ENCODE data around the gene CTU1. TPM values are rescaled to one million over a fixed set of nuclear protein-coding genes. Genes with fewer than 3 reads are reported as not detected.

The CTU1 gene
- total and polyA plus RNA-seq, 2 experiments from 2014 or later = 9.4 to 13.5 TPM

DNA sequence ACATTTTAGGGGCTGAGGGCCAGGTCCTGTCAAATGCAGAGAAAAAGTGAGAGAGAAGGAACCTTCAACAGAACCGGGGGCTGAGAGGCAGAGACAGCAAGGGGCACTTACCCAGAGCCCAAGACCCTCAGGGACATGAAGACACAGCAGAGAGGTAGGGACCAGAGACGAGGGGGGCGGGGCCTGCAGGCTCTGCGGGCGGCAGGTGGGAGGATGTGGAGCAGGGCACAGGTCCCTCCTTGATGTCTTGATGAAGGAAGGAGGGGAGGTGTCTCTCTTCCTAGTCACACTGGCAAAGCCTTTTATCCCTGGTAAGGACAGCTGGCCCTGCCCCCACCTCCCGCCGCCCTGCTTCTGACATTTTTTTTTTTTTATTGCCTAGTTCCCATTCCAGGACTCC, 25.6 kb downstream of the CTU1 start, which contains the start of gene KLK14:
TSS of gene KLK14 (minus strand) at position 277 of the 400 bp plus-strand sequence. CDS start at position 4, 273 bp downstream.
- no peaks in the 10 kb centered on the region for H3K4me1 ChIP-seq (ENCODE audit: low read depth)
- no peak within 1 kb of the TSS for H3K4me3 ChIP-seq
- H3K9me3 ChIP-seq (ENCODE audit: low read depth) = no peaks in the 10 kb centered on the region
- no peaks in the 10 kb centered on the region for H3K36me3 ChIP-seq
- TF ChIP-seq, protein P1, sequence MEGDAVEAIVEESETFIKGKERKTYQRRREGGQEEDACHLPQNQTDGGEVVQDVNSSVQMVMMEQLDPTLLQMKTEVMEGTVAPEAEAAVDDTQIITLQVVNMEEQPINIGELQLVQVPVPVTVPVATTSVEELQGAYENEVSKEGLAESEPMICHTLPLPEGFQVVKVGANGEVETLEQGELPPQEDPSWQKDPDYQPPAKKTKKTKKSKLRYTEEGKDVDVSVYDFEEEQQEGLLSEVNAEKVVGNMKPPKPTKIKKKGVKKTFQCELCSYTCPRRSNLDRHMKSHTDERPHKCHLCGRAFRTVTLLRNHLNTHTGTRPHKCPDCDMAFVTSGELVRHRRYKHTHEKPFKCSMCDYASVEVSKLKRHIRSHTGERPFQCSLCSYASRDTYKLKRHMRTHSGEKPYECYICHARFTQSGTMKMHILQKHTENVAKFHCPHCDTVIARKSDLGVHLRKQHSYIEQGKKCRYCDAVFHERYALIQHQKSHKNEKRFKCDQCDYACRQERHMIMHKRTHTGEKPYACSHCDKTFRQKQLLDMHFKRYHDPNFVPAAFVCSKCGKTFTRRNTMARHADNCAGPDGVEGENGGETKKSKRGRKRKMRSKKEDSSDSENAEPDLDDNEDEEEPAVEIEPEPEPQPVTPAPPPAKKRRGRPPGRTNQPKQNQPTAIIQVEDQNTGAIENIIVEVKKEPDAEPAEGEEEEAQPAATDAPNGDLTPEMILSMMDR (IDR thresholded peaks at IDR 0.05; ENCODE audit: low read depth, low read length) = no peak
- H3K27ac ChIP-seq = no peak within 1 kb of the TSS
- DNase-seq (ENCODE audit: low read depth in 1 of 2, low spot score in 1 of 2) = no peak
- peaks cover 4% of the 10 kb centered on the region for H3K27me3 ChIP-seq

DNA sequence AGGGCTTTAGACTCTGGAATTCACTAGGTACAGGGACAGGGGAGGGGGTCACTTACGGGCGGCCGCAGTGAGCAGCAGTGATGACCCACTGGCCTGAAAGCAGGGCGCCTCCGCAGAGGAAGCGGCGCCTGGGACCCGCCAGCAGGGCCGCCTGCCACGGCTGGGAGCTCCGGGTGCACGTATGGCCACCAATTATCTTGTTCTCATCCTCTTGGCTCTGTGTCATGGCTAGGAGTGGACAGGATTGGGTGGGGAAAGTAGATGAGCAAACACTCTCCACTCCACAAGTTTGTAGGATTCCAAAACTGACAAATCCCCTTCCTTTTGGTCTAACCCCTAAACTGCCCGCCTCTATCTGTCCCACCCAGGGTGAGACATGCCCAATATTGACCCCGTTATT, 26.7 kb downstream of the CTU1 start:
- no peaks in the 10 kb centered on the region for H3K4me1 ChIP-seq (ENCODE audit: low read depth)
- no peaks in the 10 kb centered on the region for H3K36me3 ChIP-seq
- H3K27me3 ChIP-seq = peaks cover 4% of the 10 kb centered on the region
- no peaks in the 10 kb centered on the region for H3K9me3 ChIP-seq (ENCODE audit: low read depth)
- no peak overlapping the region for H3K27ac ChIP-seq
- TF ChIP-seq, protein P1 (IDR thresholded peaks at IDR 0.05; ENCODE audit: low read depth, low read length) = no peak
- DNase-seq (ENCODE audit: low read depth in 1 of 2, low spot score in 1 of 2) = no peak
- no peak overlapping the region for H3K4me3 ChIP-seq

DNA sequence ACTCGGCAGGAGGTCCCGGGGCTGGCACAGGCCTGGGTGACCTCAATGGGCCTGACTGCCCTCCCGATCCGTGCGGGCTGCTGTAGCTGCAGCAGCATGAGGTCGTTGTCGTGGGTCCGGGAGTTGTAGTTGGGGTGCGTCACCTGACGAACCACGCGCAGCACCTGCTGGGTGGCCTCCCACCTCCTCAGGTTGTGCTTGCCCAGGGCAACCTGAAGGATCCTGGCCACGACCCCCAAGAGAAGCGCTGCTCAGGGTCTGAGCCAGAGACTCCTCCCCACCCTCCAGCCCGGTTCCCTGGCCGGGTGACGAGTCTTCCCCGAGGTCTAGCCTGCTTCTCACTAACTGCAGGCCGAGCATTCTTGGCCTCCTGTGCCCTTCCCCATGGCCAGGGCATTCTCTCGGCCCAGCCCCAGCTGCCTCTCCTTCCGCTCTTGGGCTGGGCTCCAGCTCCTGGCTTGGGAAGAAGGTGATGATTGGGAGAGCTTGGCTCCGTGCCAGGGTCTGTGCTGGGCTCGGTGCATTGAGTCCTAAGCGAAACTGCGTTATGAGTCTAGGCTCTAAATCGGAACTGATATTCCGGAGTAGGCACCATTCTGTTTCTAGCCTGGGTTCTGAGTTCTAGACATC, 28.6 kb downstream of the CTU1 start:
- no peaks in the 10 kb centered on the region for H3K4me1 ChIP-seq (ENCODE audit: low read depth)
- H3K9me3 ChIP-seq (ENCODE audit: low read depth) = no peaks in the 10 kb centered on the region
- peaks cover 4% of the 10 kb centered on the region for H3K27me3 ChIP-seq
- H3K36me3 ChIP-seq = no peaks in the 10 kb centered on the region
- H3K4me3 ChIP-seq = no peak overlapping the region
- peak; percentile 53 to 83 for DNase-seq (ENCODE audit: low read depth in 1 of 2, low spot score in 1 of 2)
- no peak overlapping the region for H3K27ac ChIP-seq
- TF ChIP-seq, protein P1 (IDR thresholded peaks at IDR 0.05; ENCODE audit: low read depth, low read length) = no peak

DNA sequence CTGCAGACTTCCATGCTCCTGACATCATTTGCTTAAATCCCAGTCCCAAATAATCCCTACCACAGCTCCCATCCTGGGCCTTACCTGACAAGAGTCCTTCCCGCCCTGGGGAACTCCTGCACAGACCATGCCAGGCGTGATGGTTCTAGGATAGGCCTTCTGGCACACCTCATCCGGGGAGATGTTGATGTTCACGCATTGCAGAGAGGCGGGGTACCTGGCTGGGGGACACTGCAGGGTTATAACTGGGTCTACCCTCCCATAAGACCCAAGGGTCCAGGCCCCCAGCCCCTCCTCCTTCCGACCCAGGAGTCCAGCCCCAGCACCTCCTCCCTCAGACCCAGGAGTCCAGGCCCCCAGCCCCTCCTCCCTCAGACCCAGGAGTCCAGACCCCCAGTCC, 29.5 kb downstream of the CTU1 start:
- Histone ChIP-seq H3K4me3 (no peak overlapping the region), H3K4me1 (ENCODE audit: low read depth) (no peaks in the 10 kb centered on the region), H3K9me3 (ENCODE audit: low read depth) (no peaks in the 10 kb centered on the region), H3K27me3 (peaks cover 4% of the 10 kb centered on the region), H3K36me3 (no peaks in the 10 kb centered on the region), H3K27ac (no peak overlapping the region)
- no peak for DNase-seq (ENCODE audit: low read depth in 1 of 2, low spot score in 1 of 2)
- TF ChIP-seq, protein P1 (IDR thresholded peaks at IDR 0.05; ENCODE audit: low read depth, low read length) = no peak

DNA sequence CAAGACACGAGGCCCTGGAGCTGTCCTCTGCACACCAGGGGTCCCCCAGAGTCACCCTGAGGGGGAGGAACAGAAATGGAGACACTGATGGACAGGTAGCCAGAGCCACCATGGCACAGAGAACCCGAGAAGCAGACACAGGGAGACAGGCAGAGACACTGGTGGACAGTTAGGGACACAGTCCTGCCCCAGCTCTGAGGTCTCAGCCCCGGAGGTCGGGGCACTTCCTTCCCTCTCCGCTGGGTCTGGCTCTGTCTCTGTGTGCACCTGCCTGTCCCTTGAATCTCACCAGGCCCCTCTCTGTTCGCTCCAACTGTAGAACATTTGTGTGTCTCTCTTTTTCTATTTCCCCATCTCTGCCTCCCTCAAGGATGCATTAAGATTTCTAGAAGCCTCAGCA, 30.1 kb downstream of the CTU1 start:
- Histone ChIP-seq H3K9me3 (ENCODE audit: low read depth) (no peaks in the 10 kb centered on the region), H3K4me3 (no peak overlapping the region), H3K27me3 (no peaks in the 10 kb centered on the region), H3K27ac (no peak overlapping the region), H3K4me1 (ENCODE audit: low read depth) (no peaks in the 10 kb centered on the region), H3K36me3 (no peaks in the 10 kb centered on the region)
- TF ChIP-seq, protein P1 (IDR thresholded peaks at IDR 0.05; ENCODE audit: low read depth, low read length) = no peak
- DNase-seq (ENCODE audit: low read depth in 1 of 2, low spot score in 1 of 2) = no peak
